ENCODE measurements around the gene VRK3.

VRK3 gene

GRCh38 chr19:49930483-49931011 lies 94.6 kb downstream of the VRK3 start:
- DNase-seq (ENCODE audit: low read depth, low spot score) = no peak

GRCh38 chr19:49929611-49930482 lies 95.3 kb downstream of the VRK3 start:
- peak; percentile 82 for DNase-seq (ENCODE audit: low read depth, low spot score)

GRCh38 chr19:49929121-49929610 lies 96.0 kb downstream of the VRK3 start, which contains the start of the genes ATF5 and NUP62:
TSS of gene ATF5 (plus strand) at chr19:49929205. CDS start at chr19:49930851, 1,646 bp downstream.
TSS of gene NUP62 (minus strand) at chr19:49929504. CDS start at chr19:49909807, 19,697 bp downstream.
- peak; percentile 89 for DNase-seq (ENCODE audit: low read depth, low spot score)

- DNase-seq (ENCODE audit: low read depth, low spot score) = no peak
Observed at GRCh38 chr19:49927526-49928264, 97.5 kb downstream of the VRK3 start.

- DNase-seq (ENCODE audit: low read depth, low spot score) = no peak
Observed at GRCh38 chr19:49926515-49926914, 98.7 kb downstream of the VRK3 start.
